Mesendoderm (in vitro differentiated cells): Measurements from ENCODE around the gene SMIM32.

Experiments
- DNase-seq: peaks from one replicate; pipeline ENCODE4 v3.0.0; 2013
- H2AK5ac ChIP-seq: 2 replicates; pipeline ENCODE4 v1.6.1; 2013; ENCODE audit warnings: low read length, inconsistent platforms
- H2BK120ac ChIP-seq: 2 replicates; pipeline ENCODE4 v1.6.1; 2013; ENCODE audit warnings: low read depth, mild to moderate bottlenecking, low read length, moderate library complexity, mixed read lengths
- H2BK15ac ChIP-seq: replicated peaks from 2 replicates; pipeline ENCODE4 v1.6.1; 2013; ENCODE audit warnings: low read depth, mild to moderate bottlenecking, moderate library complexity
- H2BK5ac ChIP-seq: 2 replicates; pipeline ENCODE4 v1.6.1; 2013; ENCODE audit warnings: low read length, inconsistent platforms
- H3K18ac ChIP-seq: 2 replicates; pipeline ENCODE4 v1.6.1; 2013; ENCODE audit warnings: mild to moderate bottlenecking, low read length, mixed read lengths
- H3K23ac ChIP-seq: one replicate; pipeline ENCODE4 v1.6.1; 2013; ENCODE audit warnings: low read length
- H3K27ac ChIP-seq: 2 replicates; pipeline ENCODE4 v1.5.1; 2013; ENCODE audit warnings: low read depth, mild to moderate bottlenecking, inconsistent platforms, low read length, moderate library complexity
- H3K27me3 ChIP-seq: 2 replicates; pipeline ENCODE4 v1.6.1; 2013; ENCODE audit warnings: low read length, control low read depth, mild to moderate bottlenecking, inconsistent platforms; ENCODE audit not compliant: insufficient read depth, poor library complexity
- H3K36me3 ChIP-seq: 2 replicates; pipeline ENCODE4 v1.6.1; 2013; ENCODE audit warnings: low read length, inconsistent platforms; ENCODE audit not compliant: control insufficient read depth, insufficient read depth
- H3K4ac ChIP-seq: one replicate; pipeline ENCODE4 v1.6.1; 2013; ENCODE audit warnings: low read depth, mild to moderate bottlenecking, low read length, moderate library complexity
- H3K4me1 ChIP-seq: 2 replicates; pipeline ENCODE4 v1.6.1; 2013; ENCODE audit warnings: low read depth, low read length, inconsistent platforms; ENCODE audit not compliant: control insufficient read depth
- H3K4me2 ChIP-seq: 2 replicates; pipeline ENCODE4 v1.6.1; 2013; ENCODE audit warnings: low read length
- H3K4me3 ChIP-seq: 2 replicates; pipeline ENCODE4 v1.5.1; 2013; ENCODE audit warnings: mild to moderate bottlenecking, low read length
- H3K56ac ChIP-seq: one replicate; pipeline ENCODE4 v1.6.1; 2013; ENCODE audit warnings: low read length
- H3K79me1 ChIP-seq: 2 replicates; pipeline ENCODE4 v1.6.1; 2013; ENCODE audit warnings: low read length, inconsistent platforms
- H3K79me2 ChIP-seq: 2 replicates; pipeline ENCODE4 v1.6.1; 2013; ENCODE audit warnings: mild to moderate bottlenecking, low read length; ENCODE audit not compliant: control insufficient read depth, insufficient read depth
- H3K9ac ChIP-seq: 2 replicates; pipeline ENCODE4 v1.6.1; 2013; ENCODE audit warnings: low read length, inconsistent platforms
- H4K5ac ChIP-seq: one replicate; pipeline ENCODE4 v1.6.1; 2013; ENCODE audit warnings: low read length
- H4K8ac ChIP-seq: one replicate; pipeline ENCODE4 v1.6.1; 2013; ENCODE audit warnings: low read depth, mild to moderate bottlenecking, control low read depth, low read length, moderate library complexity
- WGBS: extraction: QIAGEN DNeasy Blood & Tissue Kit; methylation state at CpG from one replicate; pipeline ENCODE4 v1.1.7; 2013; ENCODE audit warnings: low lambda C conversion rate, missing lambda C conversion rate; ENCODE audit not compliant: insufficient coverage; ENCODE audit errors: extremely low coverage; 5-methylcytosine and 5-hydroxymethylcytosine counted together

The SMIM32 gene

GRCh38 chr5:136146201-136146600, 46.8 kb downstream of the SMIM32 start:
- no peak overlapping the region for H2BK15ac ChIP-seq
- H3K79me2 ChIP-seq: peaks cover 35% of the 10 kb centered on the region
- no peaks in the 10 kb centered on the region for H3K4me1 ChIP-seq
- H3K18ac ChIP-seq: no peak overlapping the region
- H2BK5ac ChIP-seq: no peak overlapping the region
- DNase-seq: no peak
- no peaks in the 10 kb centered on the region for H3K36me3 ChIP-seq
- no peak overlapping the region for H3K9ac ChIP-seq
- no peak overlapping the region for H3K56ac ChIP-seq
- H3K79me1 ChIP-seq: peaks cover 10% of the 10 kb centered on the region
- no peak overlapping the region for H3K23ac ChIP-seq
- no peak overlapping the region for H3K4ac ChIP-seq
- no peak overlapping the region for H2AK5ac ChIP-seq
- no peaks in the 10 kb centered on the region for H3K27me3 ChIP-seq
- H3K27ac ChIP-seq: no peak overlapping the region
- no peak overlapping the region for H3K4me3 ChIP-seq
- WGBS: no CpG with 5 or more reads among the region's 3 CpGs
- no peak overlapping the region for H3K4me2 ChIP-seq
- no peak overlapping the region for H4K5ac ChIP-seq
- H4K8ac ChIP-seq: no peak overlapping the region
- no peak overlapping the region for H2BK120ac ChIP-seq

DNA sequence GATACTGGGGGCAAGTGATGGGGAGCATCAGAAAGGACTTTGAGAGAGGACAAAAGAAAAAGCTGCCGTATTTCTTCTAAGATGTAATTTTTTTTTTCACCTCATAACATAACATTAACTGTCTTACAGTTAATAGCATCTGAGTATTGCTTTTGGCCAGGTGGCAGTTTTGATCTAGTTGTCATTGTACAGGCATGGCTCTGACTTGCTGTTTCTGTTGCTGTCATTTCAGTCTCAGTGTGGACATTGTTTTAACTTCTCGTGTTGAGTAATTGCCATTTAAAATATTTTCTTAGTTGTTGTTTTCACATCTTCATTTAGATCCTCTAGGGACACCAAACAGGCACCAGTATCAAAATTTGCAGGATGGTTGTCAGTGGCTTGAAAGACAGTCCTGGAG, 47.9 kb downstream of the SMIM32 start:
- no peak overlapping the region for H3K56ac ChIP-seq
- H3K4me3 ChIP-seq: no peak overlapping the region
- peaks cover 44% of the 10 kb centered on the region for H3K79me2 ChIP-seq
- no CpG with 5 or more reads among the region's 2 CpGs for WGBS
- no peak overlapping the region for H2BK15ac ChIP-seq
- no peak overlapping the region for H2BK5ac ChIP-seq
- H3K27me3 ChIP-seq: no peaks in the 10 kb centered on the region
- peaks cover 12% of the 10 kb centered on the region for H3K79me1 ChIP-seq
- no peak overlapping the region for H4K8ac ChIP-seq
- H3K36me3 ChIP-seq: peaks cover 1% of the 10 kb centered on the region
- H3K9ac ChIP-seq: no peak overlapping the region
- no peak overlapping the region for H3K27ac ChIP-seq
- no peak overlapping the region for H3K4me2 ChIP-seq
- no peak overlapping the region for H3K4ac ChIP-seq
- H4K5ac ChIP-seq: no peak overlapping the region
- peaks cover 2% of the 10 kb centered on the region for H3K4me1 ChIP-seq
- no peak overlapping the region for H3K18ac ChIP-seq
- H3K23ac ChIP-seq: no peak overlapping the region
- no peak for DNase-seq
- no peak overlapping the region for H2AK5ac ChIP-seq
- no peak overlapping the region for H2BK120ac ChIP-seq

DNA sequence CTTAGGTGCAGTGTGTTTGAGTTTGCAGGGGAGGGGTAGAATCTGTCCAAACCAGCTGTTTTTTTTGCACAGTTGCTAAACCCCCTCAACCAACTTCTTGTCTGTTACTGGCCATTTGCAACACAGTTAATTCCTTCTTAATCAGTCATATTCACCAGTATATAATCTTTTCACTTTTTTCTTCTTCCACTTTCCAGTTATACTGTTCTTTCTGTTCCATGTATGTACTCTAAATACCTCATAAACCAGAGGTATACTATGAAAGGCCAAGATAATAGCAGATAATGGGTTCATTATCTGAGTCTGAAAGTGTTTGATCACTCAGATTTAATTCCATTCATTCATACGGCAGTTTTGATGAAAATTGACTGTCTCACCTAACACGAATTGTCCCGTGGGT, 49.2 kb downstream of the SMIM32 start:
- Histone ChIP-seq H2BK15ac (no peak overlapping the region), H3K79me1 (peaks cover 17% of the 10 kb centered on the region), H3K27ac (no peak overlapping the region), H3K4me1 (peaks cover 2% of the 10 kb centered on the region), H2AK5ac (no peak overlapping the region), H3K56ac (no peak overlapping the region), H3K4me2 (no peak overlapping the region), H3K9ac (no peak overlapping the region), H3K36me3 (peaks cover 1% of the 10 kb centered on the region), H3K4me3 (no peak overlapping the region), H3K27me3 (no peaks in the 10 kb centered on the region), H2BK5ac (no peak overlapping the region), H3K4ac (no peak overlapping the region), H3K79me2 (peaks cover 56% of the 10 kb centered on the region), H4K5ac (no peak overlapping the region), H3K23ac (no peak overlapping the region), H4K8ac (no peak overlapping the region), H3K18ac (no peak overlapping the region), H2BK120ac (no peak overlapping the region)
- no peak for DNase-seq
- no CpG with 5 or more reads among the region's 3 CpGs for WGBS

GRCh38 chr5:136143312-136143711, 49.6 kb downstream of the SMIM32 start:
- Histone ChIP-seq H3K4me3 (no peak overlapping the region), H3K4ac (no peak overlapping the region), H2BK5ac (no peak overlapping the region), H3K23ac (no peak overlapping the region), H4K5ac (no peak overlapping the region), H2AK5ac (no peak overlapping the region), H3K56ac (no peak overlapping the region), H3K79me2 (peaks cover 60% of the 10 kb centered on the region), H3K27ac (no peak overlapping the region), H3K36me3 (peaks cover 1% of the 10 kb centered on the region), H3K18ac (no peak overlapping the region), H3K79me1 (peaks cover 19% of the 10 kb centered on the region), H3K9ac (no peak overlapping the region), H3K4me1 (peaks cover 2% of the 10 kb centered on the region), H4K8ac (no peak overlapping the region), H2BK120ac (no peak overlapping the region), H2BK15ac (no peak overlapping the region), H3K4me2 (no peak overlapping the region), H3K27me3 (no peaks in the 10 kb centered on the region)
- no CpG with 5 or more reads among the region's 6 CpGs for WGBS
- DNase-seq: no peak

GRCh38 chr5:136141561-136141960, 51.4 kb downstream of the SMIM32 start:
- Histone ChIP-seq H3K9ac (no peak overlapping the region), H2BK120ac (no peak overlapping the region), H3K36me3 (peaks cover 1% of the 10 kb centered on the region), H4K8ac (no peak overlapping the region), H3K4ac (no peak overlapping the region), H3K4me1 (peaks cover 8% of the 10 kb centered on the region), H4K5ac (no peak overlapping the region), H2AK5ac (no peak overlapping the region), H3K4me3 (no peak overlapping the region), H3K4me2 (no peak overlapping the region), H3K18ac (no peak overlapping the region), H3K56ac (no peak overlapping the region), H2BK5ac (no peak overlapping the region), H2BK15ac (no peak overlapping the region), H3K27ac (no peak overlapping the region), H3K79me2 (peaks cover 74% of the 10 kb centered on the region), H3K23ac (no peak overlapping the region), H3K79me1 (peaks cover 23% of the 10 kb centered on the region), H3K27me3 (no peaks in the 10 kb centered on the region)
- DNase-seq: no peak
